Osteocyte (in vitro differentiated cells): ENCODE measurements around the gene TCEANC2. TPM values are rescaled to one million over a fixed set of nuclear protein-coding genes. Genes with fewer than 3 reads are reported as not detected.

Experiments
- DNase-seq: peaks from one replicate; pipeline ENCODE4 v3.0.0; 2021; ENCODE audit warnings: mixed read lengths; ENCODE audit not compliant: unreplicated experiment; ENCODE audit errors: extremely low spot score
- H3K27ac Mint-ChIP-seq: one replicate; pipeline ENCODE4 v1.8.0; 2021; ENCODE audit warnings: mild to moderate bottlenecking, mixed read lengths; ENCODE audit not compliant: unreplicated experiment
- H3K27me3 Mint-ChIP-seq: one replicate; pipeline ENCODE4 v1.8.0; 2021; ENCODE audit warnings: mixed read lengths; ENCODE audit not compliant: unreplicated experiment
- H3K36me3 Mint-ChIP-seq: one replicate; pipeline ENCODE4 v1.8.0; 2021; ENCODE audit warnings: mixed read lengths; ENCODE audit not compliant: unreplicated experiment
- H3K4me1 Mint-ChIP-seq: one replicate; pipeline ENCODE4 v1.8.0; 2021; ENCODE audit warnings: mixed read lengths; ENCODE audit not compliant: unreplicated experiment
- H3K4me3 Mint-ChIP-seq: one replicate; pipeline ENCODE4 v1.8.0; 2021; ENCODE audit warnings: mild to moderate bottlenecking, moderate library complexity, mixed read lengths; ENCODE audit not compliant: unreplicated experiment
- H3K9me3 Mint-ChIP-seq: one replicate; pipeline ENCODE4 v1.8.0; 2021; ENCODE audit warnings: mixed read lengths; ENCODE audit not compliant: unreplicated experiment
- CTCF ChIP-seq: fragments of 200-600 bp; sonication (generic); IDR thresholded peaks from 2 replicates; pipeline ENCODE4 v1.5.0; 2021; ENCODE audit warnings: antibody characterized with exemption, mild to moderate bottlenecking, moderate library complexity
- total RNA-seq: library from RNA; stranded (reverse); gene quantifications from 2 replicates; pipeline ENCODE4 v1.2.1, GENCODE V29; 2021

Gene TCEANC2
- total RNA-seq, 1 donor from 2014 or later: 3.9 TPM

GRCh38 chr1:54138994-54139393 lies 85.6 kb downstream of the TCEANC2 start:
- DNase-seq: no peak
- H3K36me3 Mint-ChIP-seq: no peaks in the 10 kb centered on the region
- peaks cover 3% of the 10 kb centered on the region for H3K27me3 Mint-ChIP-seq
- peaks cover 47% of the 10 kb centered on the region for H3K4me1 Mint-ChIP-seq
- no peak overlapping the region for H3K27ac Mint-ChIP-seq
- no peak for TF ChIP-seq CTCF
- no peaks in the 10 kb centered on the region for H3K9me3 Mint-ChIP-seq
- no peak overlapping the region for H3K4me3 Mint-ChIP-seq

GRCh38 chr1:54139711-54140110 lies 86.3 kb downstream of the TCEANC2 start:
- no peaks in the 10 kb centered on the region for H3K9me3 Mint-ChIP-seq
- no peaks in the 10 kb centered on the region for H3K36me3 Mint-ChIP-seq
- no peak for DNase-seq
- peaks cover 3% of the 10 kb centered on the region for H3K27me3 Mint-ChIP-seq
- no peak overlapping the region for H3K27ac Mint-ChIP-seq
- H3K4me3 Mint-ChIP-seq: no peak overlapping the region
- no peak for TF ChIP-seq CTCF
- peaks cover 47% of the 10 kb centered on the region for H3K4me1 Mint-ChIP-seq

GRCh38 chr1:54142146-54142900 lies 88.9 kb downstream of the TCEANC2 start:
- H3K27ac Mint-ChIP-seq: no peak overlapping the region
- H3K27me3 Mint-ChIP-seq: peaks cover 3% of the 10 kb centered on the region
- no peak for TF ChIP-seq CTCF
- H3K9me3 Mint-ChIP-seq: no peaks in the 10 kb centered on the region
- DNase-seq: no peak
- H3K36me3 Mint-ChIP-seq: no peaks in the 10 kb centered on the region
- peaks cover 23% of the 10 kb centered on the region for H3K4me1 Mint-ChIP-seq
- H3K4me3 Mint-ChIP-seq: no peak overlapping the region

- H3K27me3 Mint-ChIP-seq: peaks cover 3% of the 10 kb centered on the region
- peaks cover 10% of the 10 kb centered on the region for H3K4me1 Mint-ChIP-seq
- no peak overlapping the region for H3K4me3 Mint-ChIP-seq
- DNase-seq: no peak
- no peaks in the 10 kb centered on the region for H3K9me3 Mint-ChIP-seq
- H3K27ac Mint-ChIP-seq: no peak overlapping the region
- TF ChIP-seq CTCF: no peak
- H3K36me3 Mint-ChIP-seq: no peaks in the 10 kb centered on the region
Observed at GRCh38 chr1:54144366-54144765, 91.0 kb downstream of the TCEANC2 start.

- H3K4me3 Mint-ChIP-seq: no peak overlapping the region
- no peak for DNase-seq
- no peaks in the 10 kb centered on the region for H3K36me3 Mint-ChIP-seq
- no peaks in the 10 kb centered on the region for H3K27me3 Mint-ChIP-seq
- peaks cover 12% of the 10 kb centered on the region for H3K4me1 Mint-ChIP-seq
- H3K9me3 Mint-ChIP-seq: no peaks in the 10 kb centered on the region
- no peak overlapping the region for H3K27ac Mint-ChIP-seq
- no peak for TF ChIP-seq CTCF
Observed at GRCh38 chr1:54149734-54150133, 96.3 kb downstream of the TCEANC2 start.
